ENCODE data around the gene ATG2A. TPM values are rescaled to one million over a fixed set of nuclear protein-coding genes. Genes with fewer than 3 reads are reported as not detected.

Gene ATG2A
- total RNA-seq, 1 experiment from 2014 or later = 24.7 TPM

DNA sequence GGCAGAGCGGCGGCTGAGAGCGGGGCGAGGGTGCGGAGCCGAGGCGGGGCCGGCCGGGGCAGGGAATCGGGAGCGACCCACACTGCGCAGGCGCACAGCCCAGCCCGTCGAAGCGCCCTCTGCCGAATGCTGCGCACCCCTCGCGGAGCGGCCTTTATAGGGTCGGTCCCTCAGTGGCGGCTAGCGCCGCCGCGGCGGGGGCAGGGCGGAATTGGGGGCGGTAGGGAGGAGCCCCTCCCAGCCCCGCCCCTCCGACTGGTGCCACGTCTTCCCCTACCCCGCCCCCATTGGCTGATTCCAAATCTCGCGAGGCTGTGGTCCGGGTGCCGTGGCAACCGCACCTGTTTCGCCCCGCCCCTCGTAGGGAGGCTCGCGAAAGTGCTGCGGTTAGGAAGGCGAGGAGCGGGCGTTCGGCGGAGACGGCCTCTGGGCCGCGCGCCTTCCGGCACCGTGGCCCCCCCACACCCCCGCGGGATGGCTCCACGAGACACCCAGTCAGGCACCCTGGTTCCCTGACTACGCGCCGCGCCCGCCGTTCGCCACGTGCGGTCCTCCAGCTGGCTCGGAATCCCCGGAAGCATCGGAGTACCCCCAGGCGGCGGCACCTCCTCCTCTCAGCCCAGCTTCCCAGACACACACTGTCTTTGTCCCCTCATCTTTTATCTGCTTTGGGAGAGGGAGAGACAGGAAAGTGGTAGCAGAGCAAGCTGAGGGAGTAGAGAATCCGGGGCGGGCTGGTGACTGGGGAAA is 38.3 kb downstream of the ATG2A start, which contains the start of gene EHD1 (continued):
- TF ChIP-seq, protein P1, sequence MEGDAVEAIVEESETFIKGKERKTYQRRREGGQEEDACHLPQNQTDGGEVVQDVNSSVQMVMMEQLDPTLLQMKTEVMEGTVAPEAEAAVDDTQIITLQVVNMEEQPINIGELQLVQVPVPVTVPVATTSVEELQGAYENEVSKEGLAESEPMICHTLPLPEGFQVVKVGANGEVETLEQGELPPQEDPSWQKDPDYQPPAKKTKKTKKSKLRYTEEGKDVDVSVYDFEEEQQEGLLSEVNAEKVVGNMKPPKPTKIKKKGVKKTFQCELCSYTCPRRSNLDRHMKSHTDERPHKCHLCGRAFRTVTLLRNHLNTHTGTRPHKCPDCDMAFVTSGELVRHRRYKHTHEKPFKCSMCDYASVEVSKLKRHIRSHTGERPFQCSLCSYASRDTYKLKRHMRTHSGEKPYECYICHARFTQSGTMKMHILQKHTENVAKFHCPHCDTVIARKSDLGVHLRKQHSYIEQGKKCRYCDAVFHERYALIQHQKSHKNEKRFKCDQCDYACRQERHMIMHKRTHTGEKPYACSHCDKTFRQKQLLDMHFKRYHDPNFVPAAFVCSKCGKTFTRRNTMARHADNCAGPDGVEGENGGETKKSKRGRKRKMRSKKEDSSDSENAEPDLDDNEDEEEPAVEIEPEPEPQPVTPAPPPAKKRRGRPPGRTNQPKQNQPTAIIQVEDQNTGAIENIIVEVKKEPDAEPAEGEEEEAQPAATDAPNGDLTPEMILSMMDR (IDR thresholded peaks at IDR 0.05 in 2 of 3, conservative IDR thresholded peaks at IDR 0.05 in 1 of 3; ENCODE audit: borderline replicate concordance in 1 of 3, insufficient read depth in 1 of 3, low read depth in 2 of 3, low read length in 2 of 3) = peak; percentile 34 to 52 (median 36); a peak in 5 of 6 replicates

DNA sequence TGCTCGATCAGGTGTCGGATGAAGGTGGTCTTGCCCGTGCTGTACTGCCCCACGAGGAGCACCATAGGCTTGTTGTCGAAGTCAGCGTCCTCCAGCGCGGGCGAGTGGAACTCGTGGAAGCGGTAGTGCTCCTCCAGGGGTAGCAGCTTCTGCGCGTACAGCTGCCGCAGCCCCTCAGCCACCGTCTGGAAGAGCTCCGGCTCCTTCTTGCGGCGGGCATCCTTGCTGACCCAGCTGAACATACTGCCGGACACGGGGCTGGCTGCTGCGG is 38.9 kb downstream of the ATG2A start:
- no peaks in the 10 kb centered on the region for H3K9me2 ChIP-seq (ENCODE audit: insufficient read depth)
- H3K36me3 ChIP-seq (ENCODE audit: control insufficient read depth in 1 of 2, insufficient read depth in 2 of 2, low read length in 2 of 2) = peaks cover 6 to 22% of the 10 kb centered on the region in 2 experiments
- peak; percentile 29 for ATAC-seq
- H3K4me1 ChIP-seq (ENCODE audit: control insufficient read depth in 1 of 2, insufficient read depth in 2 of 2, low read length in 2 of 2) = peaks cover 22 to 33% of the 10 kb centered on the region in 2 experiments
- H3K9ac ChIP-seq (ENCODE audit: low read length) = peak overlapping the region; percentile 86
- H3K27me3 ChIP-seq (ENCODE audit: insufficient read depth, low read length) = no peaks in the 10 kb centered on the region
- intact Hi-C loops (cut with micrococcal nuclease) = loop anchor here (1.0 kb wide), 2 partner anchors 31 to 149 kb away; partner anchors contain the start of gene SNX15
- no peak for DNase-seq (ENCODE audit: low read depth, low spot score)
- H2AFZ ChIP-seq (ENCODE audit: low read depth, low read length, poor library complexity, severe bottlenecking) = no peak overlapping the region
- H3K9me3 ChIP-seq (ENCODE audit: control insufficient read depth in 1 of 2, insufficient read depth in 1 of 2, low read depth in 1 of 2, low read length in 2 of 2) = no peaks in the 10 kb centered on the region
- H4K20me1 ChIP-seq (ENCODE audit: insufficient read depth) = no peaks in the 10 kb centered on the region
- RAD21 ChIA-PET (ENCODE audit: low non-redundant PET in 1 of 2, low total read pairs in 2 of 2, uncharacterized antibody in 2 of 2, unreplicated experiment in 2 of 2) = interaction anchor here in 1 of 2 experiments (0.7 kb wide), 1 partner anchor 23 kb away, joined by 3 read pairs; no protein-coding TSS in a partner anchor
- peak overlapping the region; percentile 95 to 99 for H3K4me3 ChIP-seq (replicated peaks in 1 of 2; ENCODE audit: low read depth in 1 of 2, low read length in 2 of 2)
- CTCF ChIA-PET = interaction anchor here (0.9 to 1.9 kb wide), 3 partner anchors 10 to 31 kb away, joined by 3 to 5 read pairs (median 3); no protein-coding TSS in a partner anchor
- no TSS peak for BruUV-seq (replicated peaks)
- POLR2A ChIA-PET = interaction anchor here (1.1 to 5.5 kb wide), 4 partner anchors 16 to 65 kb away, joined by 3 to 56 read pairs (median 24); partner anchors contain the start of gene CDC42BPG
- peaks cover 50% of the 10 kb centered on the region for H3K79me2 ChIP-seq (ENCODE audit: insufficient read depth, low read length)
- peak overlapping the region; percentile 84 for H3K27ac ChIP-seq (ENCODE audit: low read depth, low read length)
- H3K4me2 ChIP-seq (ENCODE audit: low read length) = peak overlapping the region; percentile 97
- TF ChIP-seq CBX3 (IDR thresholded peaks at IDR 0.05; ENCODE audit: low read depth) (no peak), ZBTB33 (IDR thresholded peaks at IDR 0.05; ENCODE audit: extremely low read depth, insufficient replicate concordance, low read length) (no peak), YY1 (IDR thresholded peaks at IDR 0.05; ENCODE audit: extremely low read depth, insufficient replicate concordance, low read depth, low read length) (no peak), CEBPB (IDR thresholded peaks at IDR 0.05; ENCODE audit: low read depth) (no peak), TCF7L2 (IDR thresholded peaks at IDR 0.05; ENCODE audit: borderline replicate concordance, extremely low read depth, insufficient read depth, insufficient read length) (no peak), EZH2 (IDR thresholded peaks at IDR 0.05) (no peak), ZFX (IDR thresholded peaks at IDR 0.05) (no peak), EZH2phosphoT487 (IDR thresholded peaks at IDR 0.05; ENCODE audit: borderline replicate concordance) (no peak), ZNF274 (IDR thresholded peaks at IDR 0.05; ENCODE audit: low read depth, low read length) (no peak), ELF1 (IDR thresholded peaks at IDR 0.05; ENCODE audit: borderline replicate concordance, low read depth) (no peak)
- TF ChIP-seq, protein P2, sequence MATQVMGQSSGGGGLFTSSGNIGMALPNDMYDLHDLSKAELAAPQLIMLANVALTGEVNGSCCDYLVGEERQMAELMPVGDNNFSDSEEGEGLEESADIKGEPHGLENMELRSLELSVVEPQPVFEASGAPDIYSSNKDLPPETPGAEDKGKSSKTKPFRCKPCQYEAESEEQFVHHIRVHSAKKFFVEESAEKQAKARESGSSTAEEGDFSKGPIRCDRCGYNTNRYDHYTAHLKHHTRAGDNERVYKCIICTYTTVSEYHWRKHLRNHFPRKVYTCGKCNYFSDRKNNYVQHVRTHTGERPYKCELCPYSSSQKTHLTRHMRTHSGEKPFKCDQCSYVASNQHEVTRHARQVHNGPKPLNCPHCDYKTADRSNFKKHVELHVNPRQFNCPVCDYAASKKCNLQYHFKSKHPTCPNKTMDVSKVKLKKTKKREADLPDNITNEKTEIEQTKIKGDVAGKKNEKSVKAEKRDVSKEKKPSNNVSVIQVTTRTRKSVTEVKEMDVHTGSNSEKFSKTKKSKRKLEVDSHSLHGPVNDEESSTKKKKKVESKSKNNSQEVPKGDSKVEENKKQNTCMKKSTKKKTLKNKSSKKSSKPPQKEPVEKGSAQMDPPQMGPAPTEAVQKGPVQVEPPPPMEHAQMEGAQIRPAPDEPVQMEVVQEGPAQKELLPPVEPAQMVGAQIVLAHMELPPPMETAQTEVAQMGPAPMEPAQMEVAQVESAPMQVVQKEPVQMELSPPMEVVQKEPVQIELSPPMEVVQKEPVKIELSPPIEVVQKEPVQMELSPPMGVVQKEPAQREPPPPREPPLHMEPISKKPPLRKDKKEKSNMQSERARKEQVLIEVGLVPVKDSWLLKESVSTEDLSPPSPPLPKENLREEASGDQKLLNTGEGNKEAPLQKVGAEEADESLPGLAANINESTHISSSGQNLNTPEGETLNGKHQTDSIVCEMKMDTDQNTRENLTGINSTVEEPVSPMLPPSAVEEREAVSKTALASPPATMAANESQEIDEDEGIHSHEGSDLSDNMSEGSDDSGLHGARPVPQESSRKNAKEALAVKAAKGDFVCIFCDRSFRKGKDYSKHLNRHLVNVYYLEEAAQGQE (IDR thresholded peaks at IDR 0.05; ENCODE audit: low read depth) = no peak

Data from HCT116 (cell line).